ENCODE results near the gene FILIP1L.

The FILIP1L gene

GRCh38 chr3:100005665-100006393 is 108.5 kb downstream of the FILIP1L start:
- no peak for FAIRE-seq

GRCh38 chr3:100004931-100005330 is 109.4 kb downstream of the FILIP1L start:
- no peak for FAIRE-seq

GRCh38 chr3:100003609-100004503 is 110.4 kb downstream of the FILIP1L start:
- peak; percentile 82 for FAIRE-seq

- peak; percentile 90 for FAIRE-seq
Measured at GRCh38 chr3:100002599-100003350, 111.5 kb downstream of the FILIP1L start.

GRCh38 chr3:100001526-100002270 is 112.6 kb downstream of the FILIP1L start:
- FAIRE-seq, result no peak

GRCh38 chr3:100001083-100001482 is 113.2 kb downstream of the FILIP1L start:
- no peak for FAIRE-seq

- FAIRE-seq, result no peak
Measured at GRCh38 chr3:99999536-99999935, 114.8 kb downstream of the FILIP1L start.

GRCh38 chr3:99997293-99997692 is 117.0 kb downstream of the FILIP1L start:
- FAIRE-seq, result no peak

GRCh38 chr3:99990179-99990578 is 124.1 kb downstream of the FILIP1L start:
- FAIRE-seq, result no peak

- no peak for FAIRE-seq
Measured at GRCh38 chr3:99984668-99985067, 129.6 kb downstream of the FILIP1L start.

GRCh38 chr3:99984139-99984538 is 130.2 kb downstream of the FILIP1L start:
- no peak for FAIRE-seq

GRCh38 chr3:99982650-99983049 is 131.7 kb downstream of the FILIP1L start:
- no peak for FAIRE-seq

GRCh38 chr3:99981138-99981537 is 133.2 kb downstream of the FILIP1L start:
- FAIRE-seq, result no peak

GRCh38 chr3:99980606-99981005 is 133.7 kb downstream of the FILIP1L start:
- no peak for FAIRE-seq

GRCh38 chr3:99978221-99978620 is 136.1 kb downstream of the FILIP1L start:
- FAIRE-seq, result no peak

GRCh38 chr3:99976584-99976983 is 137.7 kb downstream of the FILIP1L start:
- FAIRE-seq, result no peak

- FAIRE-seq, result peak; percentile 38
Measured at GRCh38 chr3:99974989-99975388, 139.3 kb downstream of the FILIP1L start.

GRCh38 chr3:99972380-99973104 is 141.8 kb downstream of the FILIP1L start:
- FAIRE-seq, result no peak

- no peak for FAIRE-seq
Measured at GRCh38 chr3:99971761-99972160, 142.5 kb downstream of the FILIP1L start.

GRCh38 chr3:99970198-99970597 is 144.1 kb downstream of the FILIP1L start:
- no peak for FAIRE-seq

GRCh38 chr3:99969136-99969535 is 145.2 kb downstream of the FILIP1L start:
- FAIRE-seq, result no peak

GRCh38 chr3:99967796-99968195 is 146.5 kb downstream of the FILIP1L start:
- FAIRE-seq, result no peak

Measured in islet of Langerhans (tissue), 1 donor.